Bronchial epithelial cell (primary cell): ENCODE results near the gene ZFAND3. TPM values are rescaled to one million over a fixed set of nuclear protein-coding genes. Genes with fewer than 3 reads are reported as not detected.

ENCODE experiments used
- DNase-seq: peaks from one replicate; pipeline ENCODE4 v3.0.0-alpha.2; 2010; ENCODE audit warnings: low read depth
- FAIRE-seq: peaks from 2 replicates; lab custom pipeline; 2011; peaks lifted over from hg19 to GRCh38; lab: Jason Lieb, UNC
- H3K27me3 ChIP-seq: 2 replicates; pipeline ENCODE4 v1.5.1; 2011; ENCODE audit warnings: low read length; ENCODE audit not compliant: control insufficient read depth, insufficient read depth
- H3K36me3 ChIP-seq: 2 replicates; pipeline ENCODE4 v1.5.1; 2011; ENCODE audit warnings: low read length; ENCODE audit not compliant: control insufficient read depth, insufficient read depth
- H3K4me3 ChIP-seq: 2 replicates; pipeline ENCODE4 v1.5.1; 2011; ENCODE audit warnings: mild to moderate bottlenecking, low read depth, low read length, control low read depth
- total RNA-seq: library from RNA; depleted of rRNA; stranded (reverse); fragments of >200 nt; gene quantifications from 2 replicates; pipeline ENCODE4 v1.2.1, GENCODE V29; 2014
- TF ChIP-seq, protein P1 (sequence below): IDR thresholded peaks from 2 replicates; pipeline ENCODE4 v1.5.1; 2011; ENCODE audit warnings: mild to moderate bottlenecking, moderate library complexity, low read length, control low read depth, inconsistent platforms; ENCODE audit not compliant: insufficient read depth, severe bottlenecking

The ZFAND3 gene
- total RNA-seq, 1 donor from 2014 or later, result 25.5 TPM

- FAIRE-seq (no peak), DNase-seq (no peak)
- Histone ChIP-seq H3K4me3 (no peak overlapping the region), H3K36me3 (no peaks in the 10 kb centered on the region), H3K27me3 (no peaks in the 10 kb centered on the region)
- TF ChIP-seq, protein P1, sequence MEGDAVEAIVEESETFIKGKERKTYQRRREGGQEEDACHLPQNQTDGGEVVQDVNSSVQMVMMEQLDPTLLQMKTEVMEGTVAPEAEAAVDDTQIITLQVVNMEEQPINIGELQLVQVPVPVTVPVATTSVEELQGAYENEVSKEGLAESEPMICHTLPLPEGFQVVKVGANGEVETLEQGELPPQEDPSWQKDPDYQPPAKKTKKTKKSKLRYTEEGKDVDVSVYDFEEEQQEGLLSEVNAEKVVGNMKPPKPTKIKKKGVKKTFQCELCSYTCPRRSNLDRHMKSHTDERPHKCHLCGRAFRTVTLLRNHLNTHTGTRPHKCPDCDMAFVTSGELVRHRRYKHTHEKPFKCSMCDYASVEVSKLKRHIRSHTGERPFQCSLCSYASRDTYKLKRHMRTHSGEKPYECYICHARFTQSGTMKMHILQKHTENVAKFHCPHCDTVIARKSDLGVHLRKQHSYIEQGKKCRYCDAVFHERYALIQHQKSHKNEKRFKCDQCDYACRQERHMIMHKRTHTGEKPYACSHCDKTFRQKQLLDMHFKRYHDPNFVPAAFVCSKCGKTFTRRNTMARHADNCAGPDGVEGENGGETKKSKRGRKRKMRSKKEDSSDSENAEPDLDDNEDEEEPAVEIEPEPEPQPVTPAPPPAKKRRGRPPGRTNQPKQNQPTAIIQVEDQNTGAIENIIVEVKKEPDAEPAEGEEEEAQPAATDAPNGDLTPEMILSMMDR, result no peak
Observed at GRCh38 chr6:37917566-37917965, 98.0 kb downstream of the ZFAND3 start.

DNA sequence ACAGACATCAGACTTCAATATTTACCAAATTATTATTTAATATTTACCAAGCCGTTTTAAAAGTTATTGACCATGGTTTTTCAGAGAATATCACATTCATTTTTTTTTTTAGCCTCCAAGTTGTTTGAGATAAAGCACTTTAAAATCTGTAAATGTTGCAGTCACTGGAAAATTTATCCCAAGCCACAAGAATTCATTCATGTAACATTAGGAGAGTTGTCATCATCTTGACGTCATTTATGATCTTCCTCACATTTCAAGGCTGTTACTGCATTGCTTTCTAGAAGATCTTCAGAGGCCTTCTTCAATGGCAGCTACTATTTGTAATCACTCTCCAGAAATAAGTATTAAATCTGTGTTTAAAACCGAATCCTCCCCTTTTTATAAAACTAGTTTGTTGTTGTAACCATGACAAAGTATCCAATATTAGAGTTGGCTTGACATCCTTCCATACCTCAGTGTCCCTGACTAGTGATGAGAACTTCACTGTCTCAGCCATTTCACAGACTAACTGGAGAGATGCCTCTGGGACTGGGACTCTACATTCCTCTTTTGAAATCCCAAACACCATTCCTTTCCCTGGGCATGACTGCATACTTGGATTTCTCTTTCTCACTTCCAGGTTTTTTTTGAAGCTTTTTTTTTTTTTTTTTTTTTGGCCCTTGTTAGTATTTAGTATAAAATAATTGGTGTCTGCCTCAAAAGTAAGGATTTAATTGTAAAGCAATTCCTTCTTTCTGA is 100.1 kb downstream of the ZFAND3 start:
- TF ChIP-seq, protein P1, result no peak
- no peaks in the 10 kb centered on the region for H3K27me3 ChIP-seq
- H3K4me3 ChIP-seq, result no peak overlapping the region
- DNase-seq (no peak), FAIRE-seq (no peak)
- no peaks in the 10 kb centered on the region for H3K36me3 ChIP-seq

- DNase-seq, result peak; percentile 40
Observed at GRCh38 chr6:37920667-37921066, 101.1 kb downstream of the ZFAND3 start.

DNA sequence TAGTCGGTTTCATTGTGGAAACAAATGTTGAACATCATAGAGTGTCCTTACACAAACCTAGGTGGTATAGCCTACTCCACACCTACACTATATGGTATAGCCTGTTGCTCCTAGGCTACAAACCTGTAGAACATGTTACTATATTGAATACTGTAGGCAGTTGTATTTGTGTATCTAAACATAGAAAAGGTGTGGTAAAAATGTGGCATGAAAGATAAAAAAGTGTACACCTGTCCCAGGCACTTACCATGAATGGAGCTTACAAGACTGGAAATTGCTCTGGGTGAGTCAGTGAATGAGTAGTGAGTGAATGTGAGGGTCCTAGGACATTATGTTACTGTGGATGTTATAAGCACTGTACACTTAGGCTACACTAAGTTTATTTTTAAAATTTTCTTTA is 103.0 kb downstream of the ZFAND3 start:
- no peak for FAIRE-seq
- Histone ChIP-seq H3K4me3 (no peak overlapping the region), H3K27me3 (no peaks in the 10 kb centered on the region), H3K36me3 (no peaks in the 10 kb centered on the region)
- TF ChIP-seq, protein P1, result no peak
- DNase-seq, result peak; percentile 32

More at GRCh38 chr6:37920667-37921066, 101.1 kb downstream of the ZFAND3 start:
- TF ChIP-seq, protein P1, result no peak
- FAIRE-seq, result no peak
- H3K27me3 ChIP-seq, result no peaks in the 10 kb centered on the region
- no peak overlapping the region for H3K4me3 ChIP-seq
- H3K36me3 ChIP-seq, result no peaks in the 10 kb centered on the region

- FAIRE-seq (no peak), DNase-seq (no peak)
- no peaks in the 10 kb centered on the region for H3K27me3 ChIP-seq
- H3K36me3 ChIP-seq, result no peaks in the 10 kb centered on the region
- no peak overlapping the region for H3K4me3 ChIP-seq
- TF ChIP-seq, protein P1, result no peak
Observed at GRCh38 chr6:37923514-37923913, 104.0 kb downstream of the ZFAND3 start.
